HG03460 (cell line): ENCODE measurements around the gene RETREG1.

Source experiments
- ATAC-seq: cut with Tn5 transposase; IDR thresholded peaks from one replicate; pipeline ENCODE4 v1.9.1; 2021; ENCODE audit not compliant: unreplicated experiment

Gene RETREG1

GRCh38 chr5:16586556-16586955 is 30.2 kb downstream of the RETREG1 start:
- ATAC-seq: no peak

GRCh38 chr5:16585041-16585667 is 31.6 kb downstream of the RETREG1 start:
- no peak for ATAC-seq

- ATAC-seq: no peak
Measured at GRCh38 chr5:16582081-16582480, 34.7 kb downstream of the RETREG1 start.

GRCh38 chr5:16580382-16580781 is 36.4 kb downstream of the RETREG1 start:
- ATAC-seq: no peak

- no peak for ATAC-seq
Measured at GRCh38 chr5:16579142-16579847, 37.5 kb downstream of the RETREG1 start.

GRCh38 chr5:16578474-16578883 is 38.3 kb downstream of the RETREG1 start:
- ATAC-seq: no peak

- ATAC-seq: no peak
Measured at GRCh38 chr5:16577677-16578076, 39.1 kb downstream of the RETREG1 start.

GRCh38 chr5:16574789-16575721 is 41.7 kb downstream of the RETREG1 start:
- no peak for ATAC-seq

GRCh38 chr5:16573401-16573800 is 43.4 kb downstream of the RETREG1 start:
- ATAC-seq: no peak

- ATAC-seq: no peak
Measured at GRCh38 chr5:16572289-16573015, 44.3 kb downstream of the RETREG1 start.

- ATAC-seq: no peak
Measured at GRCh38 chr5:16571016-16571415, 45.8 kb downstream of the RETREG1 start.

GRCh38 chr5:16570121-16570815 is 46.5 kb downstream of the RETREG1 start:
- no peak for ATAC-seq

- no peak for ATAC-seq
Measured at GRCh38 chr5:16568875-16569580, 47.8 kb downstream of the RETREG1 start.

- ATAC-seq: no peak
Measured at GRCh38 chr5:16567365-16567764, 49.4 kb downstream of the RETREG1 start.

- ATAC-seq: no peak
Measured at GRCh38 chr5:16565118-16565517, 51.7 kb downstream of the RETREG1 start.

- no peak for ATAC-seq
Measured at GRCh38 chr5:16564248-16564867, 52.4 kb downstream of the RETREG1 start.

GRCh38 chr5:16563686-16564085 is 53.1 kb downstream of the RETREG1 start:
- ATAC-seq: no peak

GRCh38 chr5:16561660-16562059 is 55.1 kb downstream of the RETREG1 start:
- no peak for ATAC-seq

- no peak for ATAC-seq
Measured at GRCh38 chr5:16559702-16560101, 57.1 kb downstream of the RETREG1 start.
